Stimulated activated CD4-positive, alpha-beta T cell treated with anti-CD3 and anti-CD28 coated beads, TNF-alpha, amount 100 ng/mL, for 48 hours (primary cell): Measurements from ENCODE around the gene SFSWAP.
"Not testable (repeated sequence)": the region's sequence is repeated elsewhere in the genome, so short reads cannot be mapped to it uniquely, and the experiment has no call there.

Experiments used
- DNase-seq, 3 donors: peaks; one replicate each; pipeline ENCODE4 v3.0.0-alpha.2; 2020; ENCODE audit warnings: low read depth in 3 of 3

Gene SFSWAP

GRCh38 chr12:131789638-131790037 is 78.7 kb downstream of the SFSWAP start:
- DNase-seq, result no peak

GRCh38 chr12:131793243-131794022 is 82.5 kb downstream of the SFSWAP start:
- no peak for DNase-seq

- no peak for DNase-seq
Observed at GRCh38 chr12:131794061-131794460, 83.2 kb downstream of the SFSWAP start.

GRCh38 chr12:131794573-131794972 is 83.7 kb downstream of the SFSWAP start:
- no peak for DNase-seq

GRCh38 chr12:131795064-131795463 is 84.2 kb downstream of the SFSWAP start:
- no peak for DNase-seq

- DNase-seq, result no peak
Observed at GRCh38 chr12:131795690-131796410, 85.0 kb downstream of the SFSWAP start.

- no peak for DNase-seq
Observed at GRCh38 chr12:131796411-131796736, 85.5 kb downstream of the SFSWAP start.

GRCh38 chr12:131796754-131797587 is 86.1 kb downstream of the SFSWAP start:
- no peak for DNase-seq

- no peak for DNase-seq
Observed at GRCh38 chr12:131797588-131797934, 86.7 kb downstream of the SFSWAP start.

- no peak for DNase-seq
Observed at GRCh38 chr12:131799195-131799594, 88.3 kb downstream of the SFSWAP start.

GRCh38 chr12:131799828-131800593 is 89.1 kb downstream of the SFSWAP start:
- no peak for DNase-seq

- DNase-seq, result no peak
Observed at GRCh38 chr12:131800594-131801135, 89.8 kb downstream of the SFSWAP start.

GRCh38 chr12:131801254-131801866 is 90.5 kb downstream of the SFSWAP start:
- no peak for DNase-seq

GRCh38 chr12:131803961-131804521 is 93.2 kb downstream of the SFSWAP start:
- no peak for DNase-seq

GRCh38 chr12:131805421-131805820 is 94.5 kb downstream of the SFSWAP start:
- no peak for DNase-seq

- no peak for DNase-seq
Observed at GRCh38 chr12:131806674-131807073, 95.8 kb downstream of the SFSWAP start.

- DNase-seq, result no peak
Observed at GRCh38 chr12:131808744-131809371, 98.0 kb downstream of the SFSWAP start.

- DNase-seq, result not testable (repeated sequence)
Observed at GRCh38 chr12:131809476-131810254, 98.8 kb downstream of the SFSWAP start.

- no peak for DNase-seq
Observed at GRCh38 chr12:131810726-131811125, 99.8 kb downstream of the SFSWAP start.
